ENCODE results near the gene GRK1.

Gene GRK1

GRCh38 chr13:113637262-113638160, 29.5 kb upstream of the GRK1 start:
- H3K4me3 Mint-ChIP-seq, result no peak overlapping the region
- no peak overlapping the region for H3K27ac Mint-ChIP-seq
- no peaks in the 10 kb centered on the region for H3K27me3 Mint-ChIP-seq
- intact Hi-C loops (cut with micrococcal nuclease), result no loop called here
- no peaks in the 10 kb centered on the region for H3K4me1 Mint-ChIP-seq (ENCODE audit: low read depth)
- H3K36me3 Mint-ChIP-seq (ENCODE audit: low read depth), result peaks cover 99% of the 10 kb centered on the region
- peaks cover 54% of the 10 kb centered on the region for H3K9me3 Mint-ChIP-seq

- Mint-ChIP-seq H3K27me3 (no peaks in the 10 kb centered on the region), H3K27ac (no peak overlapping the region), H3K9me3 (peaks cover 62% of the 10 kb centered on the region), H3K4me3 (no peak overlapping the region), H3K36me3 (ENCODE audit: low read depth) (peaks cover 94% of the 10 kb centered on the region), H3K4me1 (ENCODE audit: low read depth) (no peaks in the 10 kb centered on the region)
- intact Hi-C loops (cut with micrococcal nuclease), result no loop called here
Observed at GRCh38 chr13:113638173-113638746, 28.8 kb upstream of the GRK1 start.

- H3K4me3 Mint-ChIP-seq, result no peak overlapping the region
- peaks cover 88% of the 10 kb centered on the region for H3K36me3 Mint-ChIP-seq (ENCODE audit: low read depth)
- no peak overlapping the region for H3K27ac Mint-ChIP-seq
- intact Hi-C loops (cut with micrococcal nuclease), result no loop called here
- peaks cover 65% of the 10 kb centered on the region for H3K9me3 Mint-ChIP-seq
- no peaks in the 10 kb centered on the region for H3K27me3 Mint-ChIP-seq
- H3K4me1 Mint-ChIP-seq (ENCODE audit: low read depth), result no peaks in the 10 kb centered on the region
Observed at GRCh38 chr13:113638806-113639205, 28.2 kb upstream of the GRK1 start.

- Mint-ChIP-seq H3K27ac (no peak overlapping the region), H3K4me3 (no peak overlapping the region), H3K9me3 (peaks cover 72% of the 10 kb centered on the region), H3K27me3 (no peaks in the 10 kb centered on the region), H3K4me1 (ENCODE audit: low read depth) (no peaks in the 10 kb centered on the region), H3K36me3 (ENCODE audit: low read depth) (peaks cover 79% of the 10 kb centered on the region)
- intact Hi-C loops (cut with micrococcal nuclease), result no loop called here
Observed at GRCh38 chr13:113639616-113640262, 27.3 kb upstream of the GRK1 start.

- Mint-ChIP-seq H3K4me1 (ENCODE audit: low read depth) (peaks cover 2% of the 10 kb centered on the region), H3K27me3 (peaks cover 2% of the 10 kb centered on the region), H3K4me3 (no peak overlapping the region), H3K27ac (no peak overlapping the region), H3K36me3 (ENCODE audit: low read depth) (peaks cover 62% of the 10 kb centered on the region), H3K9me3 (peaks cover 78% of the 10 kb centered on the region)
- intact Hi-C loops (cut with micrococcal nuclease), result no loop called here
Observed at GRCh38 chr13:113641426-113641825, 25.6 kb upstream of the GRK1 start.

GRCh38 chr13:113642563-113642962, 24.5 kb upstream of the GRK1 start:
- Mint-ChIP-seq H3K27ac (no peak overlapping the region), H3K4me3 (no peak overlapping the region), H3K36me3 (ENCODE audit: low read depth) (peaks cover 51% of the 10 kb centered on the region), H3K27me3 (peaks cover 5% of the 10 kb centered on the region), H3K4me1 (ENCODE audit: low read depth) (peaks cover 14% of the 10 kb centered on the region), H3K9me3 (peaks cover 80% of the 10 kb centered on the region)
- intact Hi-C loops (cut with micrococcal nuclease), result no loop called here

- H3K27me3 Mint-ChIP-seq, result peaks cover 5% of the 10 kb centered on the region
- no peak overlapping the region for H3K27ac Mint-ChIP-seq
- intact Hi-C loops (cut with micrococcal nuclease), result no loop called here
- H3K4me3 Mint-ChIP-seq, result no peak overlapping the region
- peaks cover 41% of the 10 kb centered on the region for H3K36me3 Mint-ChIP-seq (ENCODE audit: low read depth)
- H3K9me3 Mint-ChIP-seq, result peaks cover 81% of the 10 kb centered on the region
- peaks cover 22% of the 10 kb centered on the region for H3K4me1 Mint-ChIP-seq (ENCODE audit: low read depth)
Observed at GRCh38 chr13:113643593-113643992, 23.4 kb upstream of the GRK1 start.

DNA sequence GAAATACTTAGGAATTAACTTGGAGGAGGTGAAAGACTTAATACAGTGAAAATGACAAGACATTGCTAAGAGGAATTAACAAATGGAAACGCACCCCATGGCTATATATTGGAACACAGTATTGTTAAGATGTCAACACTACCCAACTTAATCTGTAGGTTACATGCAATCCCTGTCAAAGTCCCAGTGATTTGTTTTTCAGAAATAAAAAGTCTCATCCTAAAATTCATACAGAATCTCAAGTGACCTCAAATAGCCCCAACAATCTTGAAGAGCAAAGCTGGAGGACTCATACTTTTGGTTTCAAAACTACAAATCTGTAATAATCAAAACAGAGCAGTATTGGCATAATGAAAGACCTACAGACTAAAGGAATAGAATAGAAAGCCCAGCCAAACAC, 22.2 kb upstream of the GRK1 start:
- intact Hi-C loops (cut with micrococcal nuclease), result no loop called here
- Mint-ChIP-seq H3K4me3 (no peak overlapping the region), H3K27ac (no peak overlapping the region), H3K9me3 (peaks cover 69% of the 10 kb centered on the region), H3K27me3 (peaks cover 5% of the 10 kb centered on the region), H3K36me3 (ENCODE audit: low read depth) (peaks cover 29% of the 10 kb centered on the region), H3K4me1 (ENCODE audit: low read depth) (peaks cover 22% of the 10 kb centered on the region)

DNA sequence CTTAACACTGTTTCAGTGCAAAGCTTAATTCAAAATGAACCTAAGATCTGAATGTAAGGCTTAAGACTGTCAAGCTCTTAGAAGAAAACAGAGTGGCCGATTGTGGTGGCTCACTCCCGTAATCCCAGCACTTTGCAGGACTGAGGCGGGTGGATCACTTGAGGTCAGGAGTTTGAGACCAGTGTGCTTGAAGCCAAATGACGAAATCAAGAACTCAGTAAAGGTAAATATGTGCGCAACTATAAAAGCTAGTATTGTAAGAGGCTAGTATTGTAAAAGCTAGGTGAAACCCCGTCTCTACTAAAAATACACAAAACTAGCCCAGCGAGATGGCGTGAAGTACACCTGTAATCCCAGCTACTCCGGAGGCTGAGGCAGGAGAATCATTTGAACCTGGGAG, 21.7 kb upstream of the GRK1 start:
- intact Hi-C loops (cut with micrococcal nuclease), result no loop called here
- H3K4me3 Mint-ChIP-seq, result no peak overlapping the region
- H3K27ac Mint-ChIP-seq, result no peak overlapping the region
- peaks cover 5% of the 10 kb centered on the region for H3K27me3 Mint-ChIP-seq
- peaks cover 24% of the 10 kb centered on the region for H3K36me3 Mint-ChIP-seq (ENCODE audit: low read depth)
- peaks cover 22% of the 10 kb centered on the region for H3K4me1 Mint-ChIP-seq (ENCODE audit: low read depth)
- H3K9me3 Mint-ChIP-seq, result peaks cover 64% of the 10 kb centered on the region

DNA sequence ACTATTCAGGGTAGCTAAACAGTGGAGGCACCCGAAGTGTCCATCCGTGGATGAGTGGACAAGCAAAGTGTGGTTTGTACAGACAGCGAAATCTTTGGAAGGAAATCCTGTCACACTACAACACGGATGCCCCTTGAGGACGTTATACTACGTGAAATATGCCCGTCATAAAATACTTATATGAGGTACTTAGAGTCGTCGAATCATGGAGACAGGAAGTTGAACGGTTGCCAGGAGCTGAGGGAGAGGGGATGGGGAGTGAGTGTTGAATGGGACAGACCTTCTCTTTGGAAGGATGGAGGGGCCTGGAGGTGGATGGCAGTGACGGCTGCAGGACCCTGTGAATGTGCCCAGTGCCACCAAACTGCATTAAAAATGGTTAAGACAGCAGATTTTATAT, 20.6 kb upstream of the GRK1 start:
- Mint-ChIP-seq H3K36me3 (ENCODE audit: low read depth) (peaks cover 14% of the 10 kb centered on the region), H3K27me3 (peaks cover 5% of the 10 kb centered on the region), H3K4me3 (no peak overlapping the region), H3K27ac (no peak overlapping the region), H3K4me1 (ENCODE audit: low read depth) (peaks cover 22% of the 10 kb centered on the region), H3K9me3 (peaks cover 54% of the 10 kb centered on the region)
- intact Hi-C loops (cut with micrococcal nuclease), result no loop called here

- H3K4me1 Mint-ChIP-seq (ENCODE audit: low read depth), result peaks cover 22% of the 10 kb centered on the region
- peaks cover 5% of the 10 kb centered on the region for H3K27me3 Mint-ChIP-seq
- H3K27ac Mint-ChIP-seq, result peak overlapping the region; percentile 78
- H3K9me3 Mint-ChIP-seq, result peaks cover 49% of the 10 kb centered on the region
- no peak overlapping the region for H3K4me3 Mint-ChIP-seq
- intact Hi-C loops (cut with micrococcal nuclease), result no loop called here
- peaks cover 8% of the 10 kb centered on the region for H3K36me3 Mint-ChIP-seq (ENCODE audit: low read depth)
Observed at GRCh38 chr13:113646921-113647340, 20.1 kb upstream of the GRK1 start.

- Mint-ChIP-seq H3K9me3 (peaks cover 42% of the 10 kb centered on the region), H3K4me3 (no peak overlapping the region), H3K27ac (peak overlapping the region; percentile 78), H3K36me3 (ENCODE audit: low read depth) (peaks cover 2% of the 10 kb centered on the region), H3K4me1 (ENCODE audit: low read depth) (peaks cover 22% of the 10 kb centered on the region), H3K27me3 (peaks cover 5% of the 10 kb centered on the region)
- intact Hi-C loops (cut with micrococcal nuclease), result no loop called here
Observed at GRCh38 chr13:113647351-113648215, 19.4 kb upstream of the GRK1 start.

DNA sequence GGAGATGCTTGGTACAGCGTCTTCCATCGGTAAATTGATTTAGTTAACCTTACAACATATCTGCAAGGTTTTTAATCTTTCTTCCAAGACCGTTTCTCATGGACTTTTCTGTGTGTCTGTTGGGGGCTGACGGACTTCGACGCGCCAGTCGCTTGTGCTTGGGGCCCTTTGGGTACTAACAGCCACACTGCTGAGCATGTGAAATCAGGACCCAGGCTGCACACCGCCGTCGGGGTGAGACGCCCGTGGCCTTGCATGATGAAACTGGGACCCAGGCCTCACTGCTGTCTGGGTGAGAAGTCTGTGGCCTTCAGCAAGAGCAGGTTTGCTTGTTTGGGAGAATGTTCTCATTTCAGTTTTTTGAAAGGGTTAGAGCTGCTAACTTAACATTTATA, 18.8 kb upstream of the GRK1 start:
- intact Hi-C loops (cut with micrococcal nuclease), result no loop called here
- Mint-ChIP-seq H3K36me3 (ENCODE audit: low read depth) (no peaks in the 10 kb centered on the region), H3K9me3 (peaks cover 36% of the 10 kb centered on the region), H3K27ac (peak overlapping the region; percentile 78), H3K4me1 (ENCODE audit: low read depth) (peaks cover 22% of the 10 kb centered on the region), H3K27me3 (peaks cover 5% of the 10 kb centered on the region), H3K4me3 (no peak overlapping the region)

Measured in dendritic cell treated with granulocyte-macrophage colony-stimulating factor and Interleukin-4, amounts not matched to agents 40 ng/mL and 50 ng/mL, for 4 days (primary cell).